Stimulated activated CD8-positive, alpha-beta memory T cell treated with anti-CD3 and anti-CD28 coated beads, Interleukin-2, amount 100 ng/mL, for 48 hours (primary cell): ENCODE data around the gene CHST3.

Source experiments
- DNase-seq, 2 donors: peaks; one replicate each; pipeline ENCODE4 v3.0.0-alpha.2; 2020; ENCODE audit warnings: low read depth in 2 of 2

The CHST3 gene

GRCh38 chr10:72056932-72057751 lies 92.9 kb downstream of the CHST3 start:
- no peak for DNase-seq

- no peak for DNase-seq
These were observed 94.2 kb downstream of the CHST3 start for GRCh38 chr10:72058347-72058898.

- no peak for DNase-seq
These were observed 95.0 kb downstream of the CHST3 start for GRCh38 chr10:72058989-72059842.

GRCh38 chr10:72059843-72060822 lies 95.9 kb downstream of the CHST3 start:
- DNase-seq = no peak

GRCh38 chr10:72061491-72061890 lies 97.3 kb downstream of the CHST3 start:
- DNase-seq = no peak

GRCh38 chr10:72061930-72062329 lies 97.7 kb downstream of the CHST3 start:
- no peak for DNase-seq

GRCh38 chr10:72062382-72062781 lies 98.2 kb downstream of the CHST3 start:
- no peak for DNase-seq
